NCI-H2171 treated with DMSO at 0.1 percent for 48 hours (cell line): ENCODE results near the gene GZMM.

ENCODE experiments used
- DNase-seq: peaks from one replicate; lab custom pipeline; 2025; lab: John Stamatoyannopoulos, UW

GZMM gene

GRCh38 chr19:543910-544608, at the start of gene GZMM:
Gene GZMM, plus strand, starts transcription at chr19:544053. Its CDS starts 19 bp downstream, at chr19:544072.
- DNase-seq, result no peak

- no peak for DNase-seq
Observed at GRCh38 chr19:494171-495080, 49.4 kb upstream of the GZMM start.

- no peak for DNase-seq
Observed at GRCh38 chr19:495081-495401, 48.8 kb upstream of the GZMM start.

GRCh38 chr19:495402-496111, 48.3 kb upstream of the GZMM start:
- peak; percentile 9 for DNase-seq

- no peak for DNase-seq
Observed at GRCh38 chr19:496112-496665, 47.7 kb upstream of the GZMM start, which contains the start of gene MADCAM1. Gene MADCAM1, plus strand, starts transcription at chr19:496486. Its CDS starts 14 bp downstream, at chr19:496500.

DNA sequence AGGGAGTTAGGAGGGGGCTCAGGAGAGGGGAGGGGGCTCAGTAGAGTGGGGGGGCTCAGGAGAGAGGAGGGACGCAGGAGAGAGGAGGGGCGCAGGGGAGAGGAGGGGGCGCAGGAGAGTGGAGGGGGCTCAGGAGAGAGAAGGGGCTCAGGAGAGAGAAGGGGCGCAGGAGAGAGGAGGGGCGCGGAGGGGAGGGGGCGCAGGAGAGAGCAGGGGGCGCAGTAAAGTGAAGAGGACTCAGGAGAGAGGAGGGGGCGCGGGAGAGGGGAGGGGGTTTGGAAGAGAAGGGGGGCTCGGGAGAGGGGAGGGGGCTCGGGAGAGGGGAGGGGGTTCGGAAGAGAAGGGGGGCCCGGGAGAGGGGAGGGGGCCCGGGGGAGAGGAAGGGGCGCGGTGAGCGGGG, 46.9 kb upstream of the GZMM start:
- no peak for DNase-seq

DNA sequence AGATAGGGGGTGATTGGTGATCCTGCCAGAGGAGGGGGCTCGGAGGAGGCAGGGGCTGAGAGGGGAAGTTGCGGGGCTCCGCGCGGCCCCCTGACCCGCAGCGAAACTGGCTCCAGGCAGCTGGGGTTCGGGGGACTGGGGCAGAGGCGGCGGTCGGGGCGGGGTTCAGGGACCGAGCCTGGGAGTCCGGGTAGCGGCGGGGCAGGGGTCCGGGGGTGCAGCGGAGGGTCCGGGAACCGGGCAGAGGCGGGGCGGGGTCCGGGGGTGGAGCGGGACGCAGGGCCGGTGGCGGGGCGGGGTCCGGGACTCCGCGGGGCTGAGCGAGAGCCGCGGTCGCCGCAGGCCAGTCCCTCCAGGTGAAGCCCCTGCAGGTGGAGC, 46.4 kb upstream of the GZMM start:
- DNase-seq, result no peak

- DNase-seq, result no peak
Observed at GRCh38 chr19:497869-498510, 45.9 kb upstream of the GZMM start.

GRCh38 chr19:498511-498891, 45.4 kb upstream of the GZMM start:
- DNase-seq, result no peak

DNA sequence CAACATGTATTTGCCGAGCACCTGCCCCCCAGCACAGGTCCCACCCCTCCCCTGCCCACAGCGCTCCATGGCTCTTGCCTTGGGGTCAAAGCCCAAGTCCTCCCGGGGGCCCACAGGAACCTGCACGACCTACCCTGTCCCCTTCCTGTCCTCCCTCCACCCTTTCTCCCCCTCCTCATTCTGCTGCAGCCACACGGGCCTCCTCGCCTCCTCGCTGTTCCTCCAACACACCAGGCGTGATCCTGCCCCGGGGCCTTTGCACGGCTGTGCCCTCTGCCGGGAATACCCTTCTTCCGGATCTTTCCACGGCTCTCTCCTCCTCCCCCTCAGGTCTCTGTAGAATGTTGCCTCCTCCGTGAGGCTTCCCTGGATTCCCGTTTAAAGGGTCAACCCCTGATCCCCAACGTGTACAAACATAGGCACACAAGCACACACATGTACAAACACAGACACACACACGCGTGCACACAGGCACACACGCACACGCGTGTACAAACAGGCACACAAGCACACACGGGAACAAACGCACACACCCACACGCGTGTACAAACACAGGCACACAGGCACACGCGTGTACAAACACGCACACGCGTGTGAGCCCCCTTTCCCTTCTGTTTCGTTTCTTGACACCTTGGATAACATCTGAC, 44.8 kb upstream of the GZMM start:
- DNase-seq, result no peak

- no peak for DNase-seq
Observed at GRCh38 chr19:501646-502045, 42.2 kb upstream of the GZMM start.

DNA sequence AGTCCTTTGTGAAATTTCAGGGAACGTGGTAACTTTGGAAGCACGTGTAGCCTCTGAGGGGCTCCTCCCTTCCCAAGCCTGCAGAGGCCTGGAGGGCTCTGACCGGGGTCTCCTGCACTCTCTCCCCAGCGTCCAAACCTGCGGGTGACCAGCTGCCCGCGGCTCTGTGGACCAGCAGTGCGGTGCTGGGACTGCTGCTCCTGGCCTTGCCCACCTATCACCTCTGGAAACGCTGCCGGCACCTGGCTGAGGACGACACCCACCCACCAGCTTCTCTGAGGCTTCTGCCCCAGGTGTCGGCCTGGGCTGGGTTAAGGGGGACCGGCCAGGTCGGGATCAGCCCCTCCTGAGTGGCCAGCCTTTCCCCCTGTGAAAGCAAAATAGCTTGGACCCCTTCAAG, 39.2 kb upstream of the GZMM start:
- no peak for DNase-seq

GRCh38 chr19:506404-507285, 37.2 kb upstream of the GZMM start:
- DNase-seq, result peak; percentile 99

GRCh38 chr19:507286-508203, 36.3 kb upstream of the GZMM start, which contains the start of gene TPGS1:
Gene TPGS1, plus strand, starts transcription at chr19:507497. Its CDS starts 10 bp downstream, at chr19:507507.
- peak; percentile 81 for DNase-seq

- DNase-seq, result no peak
Observed at GRCh38 chr19:508204-509150, 35.4 kb upstream of the GZMM start.

- DNase-seq, result peak; percentile 89
Observed at GRCh38 chr19:510606-511100, 33.2 kb upstream of the GZMM start.

DNA sequence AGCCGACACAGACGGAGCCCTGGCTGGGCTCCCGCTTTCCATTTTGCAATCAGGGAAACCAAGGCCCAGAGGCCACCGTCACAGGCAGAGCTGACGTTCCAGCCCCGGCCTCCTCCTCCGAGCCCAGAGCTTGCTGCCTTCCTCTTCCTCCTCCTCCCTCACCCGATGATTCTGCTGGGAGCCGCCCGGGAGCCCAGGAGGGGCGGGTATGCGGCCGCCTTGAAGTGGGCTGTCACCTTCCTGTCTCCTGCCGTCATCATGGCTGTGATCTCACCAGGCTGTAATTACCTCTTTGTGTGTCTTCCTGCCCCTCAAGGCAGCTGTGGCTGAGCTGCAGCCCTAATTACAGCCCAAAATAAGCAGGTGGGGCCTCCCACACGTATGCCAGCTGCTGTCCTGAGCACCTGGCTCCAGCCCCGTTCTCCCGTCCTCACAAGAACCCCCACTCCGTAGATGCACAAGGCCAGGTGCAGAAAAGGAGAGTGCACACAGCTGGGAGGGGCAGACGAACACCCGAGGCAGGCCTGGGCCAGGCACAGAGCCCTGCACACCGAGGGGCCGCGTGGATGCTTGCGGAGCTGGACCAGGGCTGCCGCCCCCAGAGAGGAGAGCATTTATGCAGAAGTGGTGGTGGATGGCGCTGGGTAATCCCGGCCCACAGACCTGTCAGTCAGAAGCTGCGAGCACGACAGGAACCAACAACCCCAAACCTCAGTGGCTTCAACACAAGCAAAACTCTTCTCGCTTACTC, 32.6 kb upstream of the GZMM start:
- peak; percentile 98 for DNase-seq
